Hindlimb muscle (tissue), 1 donor: ENCODE data around the gene MMS22L. TPM values are rescaled to one million over a fixed set of nuclear protein-coding genes. Genes with fewer than 3 reads are reported as not detected.

Experiments
- DNase-seq: peaks from one replicate; pipeline ENCODE4 v3.0.0-alpha.2; 2013
- polyA plus RNA-seq: library from polyadenylated mRNA; unstranded; fragments of 120-200 nt; gene quantifications from one replicate; pipeline ENCODE4 v1.2.1, GENCODE V29; 2013; ENCODE audit not compliant: insufficient read length

The MMS22L gene
- polyA plus RNA-seq, 1 donor: 6.0 TPM

- DNase-seq: no peak
These were observed 141.3 kb downstream of the MMS22L start for GRCh38 chr6:97141756-97142155.

DNA sequence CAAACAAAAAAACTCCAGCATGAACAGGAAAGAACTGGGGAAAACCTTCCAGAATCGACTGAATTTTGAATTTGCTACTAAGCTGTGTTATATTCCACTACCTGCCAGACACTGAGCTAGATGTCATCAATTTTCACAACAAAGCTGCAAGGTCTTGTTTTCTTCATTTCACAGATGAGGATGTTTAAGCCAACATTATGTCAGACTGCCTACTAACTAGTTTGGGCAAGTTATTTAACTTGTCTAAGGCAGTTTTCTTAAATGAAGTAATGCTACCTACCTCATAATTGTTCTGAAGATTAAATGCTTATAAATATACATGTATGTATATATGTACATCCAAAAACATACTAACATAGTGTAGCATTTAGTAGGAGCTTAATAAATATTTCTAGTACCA, 144.4 kb downstream of the MMS22L start:
- no peak for DNase-seq

- DNase-seq: no peak
These were observed 146.2 kb downstream of the MMS22L start for GRCh38 chr6:97136626-97137358.

DNA sequence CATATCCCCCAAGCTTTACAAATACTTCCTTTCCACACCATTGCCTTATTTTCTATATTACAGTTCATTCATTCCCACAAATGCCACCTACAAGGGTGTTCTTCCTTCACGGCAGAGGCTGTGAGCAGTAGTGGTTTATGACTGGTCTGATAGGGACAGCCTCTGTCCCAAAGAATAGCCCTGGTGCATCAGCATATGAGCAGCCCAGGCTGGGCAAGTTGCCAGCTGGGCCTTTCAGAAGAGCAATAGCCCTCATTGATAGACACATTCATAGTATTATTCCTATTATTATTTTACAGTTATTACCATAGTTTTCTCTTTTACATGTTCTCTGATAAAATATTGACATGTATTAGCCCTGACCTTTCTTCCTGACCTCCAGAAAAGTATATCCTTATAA, 149.9 kb downstream of the MMS22L start:
- no peak for DNase-seq

DNA sequence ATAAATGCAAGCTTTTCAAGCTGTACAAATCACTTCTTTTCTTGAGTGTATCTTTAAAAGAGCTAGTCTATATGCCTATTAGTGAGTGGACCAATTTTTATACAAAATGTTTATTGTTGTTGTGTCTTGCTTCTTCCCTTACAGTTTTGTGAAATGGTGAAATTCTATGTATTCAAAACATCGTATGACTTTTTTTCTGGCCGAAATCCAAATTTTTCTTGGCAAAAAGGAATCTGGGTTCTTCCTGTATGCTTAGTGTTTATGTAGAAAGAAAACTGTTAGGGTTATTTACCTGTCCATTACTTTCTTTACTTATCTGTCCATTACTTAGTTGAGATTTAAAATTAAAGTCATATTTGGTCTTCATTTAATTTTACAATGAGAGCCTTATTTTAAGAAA, 153.9 kb downstream of the MMS22L start:
- no peak for DNase-seq

GRCh38 chr6:97128507-97128906, 154.5 kb downstream of the MMS22L start:
- no peak for DNase-seq

GRCh38 chr6:97123652-97124051, 159.4 kb downstream of the MMS22L start:
- no peak for DNase-seq

GRCh38 chr6:97123112-97123511, 159.9 kb downstream of the MMS22L start:
- DNase-seq: no peak

GRCh38 chr6:97120511-97120910, 162.5 kb downstream of the MMS22L start:
- no peak for DNase-seq

- DNase-seq: no peak
These were observed 168.4 kb downstream of the MMS22L start for GRCh38 chr6:97114645-97115044.

- no peak for DNase-seq
These were observed 169.8 kb downstream of the MMS22L start for GRCh38 chr6:97113170-97113569.

GRCh38 chr6:97111243-97111642, 171.8 kb downstream of the MMS22L start:
- DNase-seq: no peak

DNA sequence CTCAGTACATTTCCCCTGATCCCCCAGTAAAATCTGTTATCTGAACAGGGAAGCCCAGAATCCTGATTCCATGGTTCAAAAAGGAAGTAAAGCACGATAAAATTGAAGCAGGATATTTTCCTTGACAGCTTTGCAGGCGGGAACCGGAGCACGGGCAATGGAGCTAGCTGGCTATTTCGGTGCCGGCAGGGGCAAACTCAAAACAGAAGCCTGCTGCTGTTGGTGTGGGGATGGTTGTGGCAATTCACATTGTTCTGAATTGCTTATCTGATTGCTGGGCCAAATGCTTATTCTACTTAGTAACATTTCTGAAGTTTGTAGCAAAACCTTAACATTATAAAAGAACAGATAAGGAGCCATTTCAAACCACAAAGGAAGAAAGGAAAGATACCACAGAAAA, 172.4 kb downstream of the MMS22L start:
- DNase-seq: no peak

DNA sequence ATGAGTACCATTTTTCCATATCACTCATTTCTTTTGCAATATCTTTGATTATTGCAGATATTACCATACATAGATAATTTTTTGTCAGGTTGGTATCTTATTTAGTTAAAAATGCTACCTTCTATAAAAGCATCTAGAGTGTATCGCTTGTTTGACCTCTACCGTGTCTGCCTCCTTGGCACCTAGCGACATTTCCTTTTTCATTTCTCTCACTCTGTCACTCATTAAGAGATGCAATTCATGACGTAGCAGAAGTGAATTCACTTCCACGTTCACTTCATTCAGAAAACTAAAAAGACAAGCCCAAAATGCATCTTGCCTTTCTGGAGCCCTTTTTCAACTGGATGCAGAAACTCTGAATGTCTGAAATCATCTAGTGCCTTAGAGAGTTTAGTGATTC, 172.9 kb downstream of the MMS22L start:
- no peak for DNase-seq

GRCh38 chr6:97109444-97109843, 173.6 kb downstream of the MMS22L start:
- no peak for DNase-seq

DNA sequence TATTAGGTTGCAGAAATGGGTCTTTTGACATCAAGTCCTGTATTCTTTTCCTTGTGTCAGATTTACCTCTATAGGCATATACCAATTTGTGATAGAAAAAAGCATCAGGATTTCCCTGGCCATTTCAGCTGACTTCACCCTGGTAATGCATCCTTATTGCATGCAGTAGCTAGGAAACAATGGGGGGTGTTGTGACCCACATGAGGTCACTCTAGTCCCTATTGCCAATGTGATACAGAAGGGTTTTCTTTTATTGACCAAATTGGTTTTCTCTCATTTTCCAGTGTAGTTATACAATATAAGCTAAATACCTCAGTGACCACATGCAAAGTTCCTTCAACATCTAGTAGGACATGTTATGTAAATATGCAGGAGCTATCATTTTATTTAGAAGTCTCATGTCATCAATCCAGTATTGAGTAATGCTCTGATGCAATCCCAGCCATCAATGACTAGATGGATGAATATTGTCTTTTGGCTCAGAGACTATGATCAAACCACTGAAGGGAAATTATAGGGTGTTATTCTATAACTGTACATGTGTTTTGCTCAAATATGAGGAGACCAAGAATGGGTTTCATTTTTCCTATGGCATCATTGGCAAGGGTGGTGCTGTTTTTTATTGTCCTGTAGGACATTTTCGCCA, 180.7 kb downstream of the MMS22L start:
- no peak for DNase-seq

DNA sequence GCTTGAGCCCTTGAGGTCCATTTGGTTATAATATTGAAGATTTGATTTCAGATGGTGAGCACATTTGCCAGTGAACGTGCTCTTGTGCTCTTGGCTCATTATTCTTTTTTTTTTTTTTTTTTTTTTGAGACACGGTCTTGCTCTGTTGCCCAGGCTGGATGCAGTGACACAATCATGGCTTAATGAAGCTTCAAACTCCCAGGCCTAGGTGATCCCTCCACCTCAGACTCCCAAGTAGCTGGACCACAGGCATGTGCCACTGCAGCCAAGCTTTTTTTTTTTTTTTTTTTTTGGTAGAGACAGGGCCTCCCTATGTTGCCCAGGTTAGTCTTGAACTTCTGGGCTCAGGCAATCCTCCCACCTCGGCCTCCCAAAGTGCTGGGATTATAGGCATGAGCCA, 182.3 kb downstream of the MMS22L start:
- DNase-seq: no peak

GRCh38 chr6:97097068-97098047, 185.7 kb downstream of the MMS22L start:
- DNase-seq: no peak

GRCh38 chr6:97095311-97095850, 187.6 kb downstream of the MMS22L start:
- peak; percentile 27 for DNase-seq

- DNase-seq: no peak
These were observed 188.6 kb downstream of the MMS22L start for GRCh38 chr6:97094376-97094775.

DNA sequence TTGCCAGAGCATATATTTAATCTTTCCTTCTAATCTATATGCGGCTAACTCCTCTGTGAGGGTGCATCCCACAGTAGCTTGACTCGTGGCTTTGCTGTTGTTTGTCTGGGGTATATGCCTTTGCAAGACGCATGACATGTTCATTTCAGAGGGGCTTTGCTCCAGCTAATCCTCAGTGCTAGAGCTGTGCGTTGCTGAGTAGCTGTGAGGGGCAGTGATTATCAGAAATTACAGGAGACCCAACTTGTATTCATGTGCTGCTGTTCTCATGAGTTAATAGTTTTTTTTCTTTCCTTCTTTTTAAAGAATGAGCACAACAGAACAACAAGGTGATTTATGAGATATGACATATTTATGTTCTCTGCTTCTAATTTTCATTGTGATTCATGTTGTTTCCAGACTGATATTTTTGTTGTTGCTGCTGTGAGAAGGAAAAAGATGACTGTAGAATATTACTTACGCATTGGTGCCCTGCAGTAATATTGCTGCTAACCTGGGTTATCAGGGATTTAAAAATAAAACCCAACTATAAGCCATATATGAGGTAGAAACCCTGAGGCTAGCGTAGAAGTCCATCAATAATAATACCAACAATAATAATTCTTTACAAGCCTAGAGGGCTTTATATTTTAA, 190.2 kb downstream of the MMS22L start:
- no peak for DNase-seq
